ENCODE data around the gene WRAP73. TPM values are rescaled to one million over a fixed set of nuclear protein-coding genes. Genes with fewer than 3 reads are reported as not detected.

The WRAP73 gene
- total and polyA plus RNA-seq, 9 of the 15 experiments (the other 6 are each of a cell fraction or from before 2014, with no cell fraction given), result 4.3 to 51.8 (median 30.1) TPM

GRCh38 chr1:3594706-3595377 is 55.1 kb downstream of the WRAP73 start:
- Histone ChIP-seq H3K4me1 (replicated peaks in 1 of 2; ENCODE audit: control insufficient read depth in 2 of 2, insufficient read depth in 2 of 2, low read length in 2 of 2) (peaks cover 0 to 57% of the 10 kb centered on the region in 2 experiments; a peak in 3 of 5 replicates), H3K9me3 (replicated peaks; ENCODE audit: control insufficient read depth, insufficient read depth, low read depth, low read length) (no peaks in the 10 kb centered on the region), H3K9me1 (ENCODE audit: control insufficient read depth, insufficient read depth, low read length) (no peaks in the 10 kb centered on the region), H3K27ac (ENCODE audit: extremely low read depth, low read depth, low read length) (no peak overlapping the region), H2AFZ (ENCODE audit: low read depth, low read length) (no peak overlapping the region), H3K36me3 (ENCODE audit: control insufficient read depth, insufficient read depth, low read length) (no peaks in the 10 kb centered on the region), H3K9ac (ENCODE audit: insufficient read depth in 1 of 2, low read depth in 2 of 2, low read length in 2 of 2) (peak overlapping the region in 1 of 2 experiments; percentile 14; a peak in 1 of 4 replicates), H3K27me3 (ENCODE audit: control insufficient read depth in 2 of 2, insufficient read depth in 2 of 2, low read length in 2 of 2) (peaks cover 46 to 79% of the 10 kb centered on the region in 2 experiments; a peak in 4 of 5 replicates), H3K79me2 (ENCODE audit: control insufficient read depth, insufficient read depth, low read length) (no peaks in the 10 kb centered on the region), H3K4me3 (no peak overlapping the region), H3K4me2 (ENCODE audit: insufficient read depth, low read length) (no peak overlapping the region), H4K20me1 (replicated peaks; ENCODE audit: control insufficient read depth, insufficient read depth, low read length) (peaks cover 14% of the 10 kb centered on the region)
- WGBS (ENCODE audit: insufficient coverage, low coverage, missing lambda C conversion rate), result 12% methylated on average over 30 of the region's 31 CpGs
- DNase-seq (ENCODE audit: extremely low read depth in 1 of 4, low spot score in 3 of 4), result no peak
- no TSS peak for BruUV-seq (replicated peaks)
- TF ChIP-seq MEF2D (tag; conservative IDR thresholded peaks at IDR 0.05; ENCODE audit: low read depth) (no peak), HSF4 (CRISPR knock-in tag; IDR thresholded peaks at IDR 0.05; ENCODE audit: borderline replicate concordance) (no peak), ZNF584 (CRISPR knock-in tag; IDR thresholded peaks at IDR 0.05; ENCODE audit: low read depth) (no peak), GTF2E2 (tag; IDR thresholded peaks at IDR 0.05) (no peak), THRA (IDR thresholded peaks at IDR 0.05) (no peak), NEUROD1 (IDR thresholded peaks at IDR 0.05; ENCODE audit: borderline replicate concordance, low read depth, low read length, partially characterized antibody) (no peak), POU5F1 (IDR thresholded peaks at IDR 0.05; ENCODE audit: borderline replicate concordance, low read depth, low read length, partially characterized antibody) (no peak), TBP (optimal IDR thresholded peaks at IDR 0.05; ENCODE audit: low read depth, low read length) (no peak), PTRF (tag; IDR thresholded peaks at IDR 0.05) (no peak), NFE2 (IDR thresholded peaks at IDR 0.05; ENCODE audit: low read depth) (no peak), ETV5 (CRISPR knock-in tag; IDR thresholded peaks at IDR 0.05; ENCODE audit: low read depth) (no peak)
- no peak; the same call in 1 of the 3 replicates for ATAC-seq
- no peak for FAIRE-seq
- POLR2A ChIA-PET, result no interaction called here
- in situ Hi-C loops (cut with MboI) (no loop called here), intact Hi-C loops (cut with micrococcal nuclease) (no loop called here)
- CTCF ChIA-PET (ENCODE audit: low intra/inter-chr PET ratio), result no interaction called here
